ENCODE data around the gene TEPSIN. TPM values are rescaled to one million over a fixed set of nuclear protein-coding genes. Genes with fewer than 3 reads are reported as not detected.

The TEPSIN gene
- total RNA-seq, 1 experiment from 2014 or later = 38.8 TPM

DNA sequence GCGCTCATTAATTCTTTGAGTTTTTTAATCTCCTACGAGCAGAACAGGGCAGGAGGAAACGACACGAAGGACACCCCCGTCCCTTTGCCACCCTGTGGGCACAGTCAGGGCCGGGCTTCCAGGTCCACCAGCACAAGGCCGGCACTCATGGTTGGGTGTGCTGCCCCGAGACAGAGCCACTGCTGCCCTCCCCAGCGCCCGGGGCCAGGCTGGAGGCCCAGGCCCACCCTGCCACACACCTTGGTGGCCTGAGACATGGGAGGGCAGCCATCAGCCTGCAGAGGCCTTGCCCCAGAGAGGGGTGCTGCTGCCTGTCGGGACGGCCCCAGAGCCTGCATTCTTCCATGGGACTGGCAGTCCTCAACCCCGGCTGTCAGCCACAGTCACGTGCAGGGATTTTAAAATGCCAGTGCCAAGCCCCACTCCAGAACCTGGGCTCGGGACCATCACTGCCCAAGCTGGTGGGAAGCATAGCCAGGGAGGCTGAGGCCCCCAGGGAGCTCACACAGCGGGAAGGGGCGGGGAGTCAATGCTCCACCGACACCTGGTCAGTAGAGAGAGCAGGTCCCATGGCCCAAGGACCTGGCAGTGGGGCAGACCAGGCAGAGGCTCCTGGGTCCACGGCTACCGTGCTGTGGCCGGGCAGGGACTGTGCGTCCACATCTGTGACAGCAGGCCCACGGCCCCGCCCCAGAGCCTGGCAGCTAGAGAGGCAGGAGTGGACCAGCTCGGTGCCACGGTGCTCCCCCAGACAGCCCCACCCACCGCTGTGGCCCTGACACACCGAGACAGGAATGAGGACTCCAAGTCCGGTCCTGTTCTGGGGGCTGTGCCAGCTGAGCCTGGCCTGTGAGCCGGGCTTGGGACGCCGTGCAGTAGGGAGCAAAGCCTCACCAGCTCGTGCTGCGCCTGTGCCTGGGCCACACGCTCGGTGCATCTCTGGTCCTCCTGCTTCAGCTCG is 43.6 kb downstream of the TEPSIN start:
- Mint-ChIP-seq H3K9me3 (no peaks in the 10 kb centered on the region), H3K4me3 (no peak overlapping the region), H3K4me1 (no peaks in the 10 kb centered on the region), H3K27me3 (ENCODE audit: low read depth) (no peaks in the 10 kb centered on the region), H3K36me3 (ENCODE audit: insufficient read depth in 1 of 3, low read depth in 3 of 3) (peaks cover 0 to 14% (median 4%) of the 10 kb centered on the region in 3 experiments; a peak in 4 of 7 replicates), H3K27ac (no peak overlapping the region)
- H2BK12ac ChIP-seq (ENCODE audit: insufficient read length, low read depth, low read length) = no peak overlapping the region
- no CpG with 5 or more reads among the region's 37 CpGs for WGBS (ENCODE audit: extremely low coverage, insufficient read length, low lambda C conversion rate)
- no peaks in the 10 kb centered on the region for H3K79me1 ChIP-seq (ENCODE audit: insufficient read depth, low read depth, low read length, poor library complexity, severe bottlenecking)
- H3K23me2 ChIP-seq (ENCODE audit: insufficient read length, low read depth, low read length, poor library complexity, severe bottlenecking) = no peaks in the 10 kb centered on the region
- no peak overlapping the region for H2BK120ac ChIP-seq (ENCODE audit: low read depth, low read length, poor library complexity, severe bottlenecking)
- H3K56ac ChIP-seq (ENCODE audit: insufficient read length, low read depth, low read length) = no peak overlapping the region
- H3K4me2 ChIP-seq (ENCODE audit: insufficient read depth, insufficient read length, low read length) = no peak overlapping the region
- TF ChIP-seq, protein P1, sequence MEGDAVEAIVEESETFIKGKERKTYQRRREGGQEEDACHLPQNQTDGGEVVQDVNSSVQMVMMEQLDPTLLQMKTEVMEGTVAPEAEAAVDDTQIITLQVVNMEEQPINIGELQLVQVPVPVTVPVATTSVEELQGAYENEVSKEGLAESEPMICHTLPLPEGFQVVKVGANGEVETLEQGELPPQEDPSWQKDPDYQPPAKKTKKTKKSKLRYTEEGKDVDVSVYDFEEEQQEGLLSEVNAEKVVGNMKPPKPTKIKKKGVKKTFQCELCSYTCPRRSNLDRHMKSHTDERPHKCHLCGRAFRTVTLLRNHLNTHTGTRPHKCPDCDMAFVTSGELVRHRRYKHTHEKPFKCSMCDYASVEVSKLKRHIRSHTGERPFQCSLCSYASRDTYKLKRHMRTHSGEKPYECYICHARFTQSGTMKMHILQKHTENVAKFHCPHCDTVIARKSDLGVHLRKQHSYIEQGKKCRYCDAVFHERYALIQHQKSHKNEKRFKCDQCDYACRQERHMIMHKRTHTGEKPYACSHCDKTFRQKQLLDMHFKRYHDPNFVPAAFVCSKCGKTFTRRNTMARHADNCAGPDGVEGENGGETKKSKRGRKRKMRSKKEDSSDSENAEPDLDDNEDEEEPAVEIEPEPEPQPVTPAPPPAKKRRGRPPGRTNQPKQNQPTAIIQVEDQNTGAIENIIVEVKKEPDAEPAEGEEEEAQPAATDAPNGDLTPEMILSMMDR (conservative IDR thresholded peaks at IDR 0.05) = no peak
- DNase-seq = no peak
- no peak overlapping the region for H3K9ac ChIP-seq (ENCODE audit: extremely low read depth, insufficient read length, low read length)
- H3K4me1 ChIP-seq (ENCODE audit: insufficient read depth, low read length) = no peaks in the 10 kb centered on the region
- no peak overlapping the region for H2BK5ac ChIP-seq (ENCODE audit: insufficient read length, low read length)
- no peaks in the 10 kb centered on the region for H3K27me3 ChIP-seq (ENCODE audit: insufficient read depth, low read length)
- H3K23ac ChIP-seq (ENCODE audit: insufficient read length, low read depth, low read length) = no peak overlapping the region
- H3T11ph ChIP-seq (ENCODE audit: low read length) = no peak overlapping the region
- no peak overlapping the region for H4K8ac ChIP-seq (replicated peaks; ENCODE audit: insufficient read length, low read depth, low read length)
- H4K5ac ChIP-seq (ENCODE audit: insufficient read length, low read depth, low read length) = no peak overlapping the region
- H3K27ac ChIP-seq (ENCODE audit: insufficient read length, low read depth, low read length) = no peak overlapping the region
- H3K18ac ChIP-seq (ENCODE audit: insufficient read length, low read depth, low read length) = no peak overlapping the region
- H3K9me3 ChIP-seq (ENCODE audit: control insufficient read depth, low read depth, low read length) = no peaks in the 10 kb centered on the region
- H3K14ac ChIP-seq (ENCODE audit: insufficient read depth, low read length) = no peak overlapping the region; the same call in 1 of the 2 replicates
- H2BK15ac ChIP-seq (ENCODE audit: low read depth, low read length) = no peak overlapping the region
- no peak overlapping the region for H3K4ac ChIP-seq (ENCODE audit: low read depth, low read length)
- no peaks in the 10 kb centered on the region for H3K79me2 ChIP-seq (ENCODE audit: insufficient read depth, low read length)
- H2BK20ac ChIP-seq (ENCODE audit: low read depth, low read length, poor library complexity, severe bottlenecking) = no peak overlapping the region
- H4K20me1 ChIP-seq (ENCODE audit: control insufficient read depth, insufficient read depth, insufficient read length) = no peaks in the 10 kb centered on the region
- H2AFZ ChIP-seq (ENCODE audit: low read length) = no peak overlapping the region
- H4K91ac ChIP-seq (ENCODE audit: insufficient read length, low read depth, low read length) = no peak overlapping the region
- H2AK5ac ChIP-seq (ENCODE audit: insufficient read length, low read length) = no peak overlapping the region
